ENCODE measurements around the gene FOXRED1.
"Not testable (repeated sequence)": the region's sequence is repeated elsewhere in the genome, so short reads cannot be mapped to it uniquely, and the experiment has no call there.

FOXRED1 gene

GRCh38 chr11:126268708-126269579, at the start of gene FOXRED1, which contains the start of gene SRPRA:
Gene FOXRED1, plus strand, starts transcription at chr11:126269154. Its CDS starts 53 bp downstream, at chr11:126269207.
Gene SRPRA, minus strand, starts transcription at chr11:126268895. Its CDS starts 91 bp downstream, at chr11:126268804.
- peak; percentile 93 for DNase-seq

DNA sequence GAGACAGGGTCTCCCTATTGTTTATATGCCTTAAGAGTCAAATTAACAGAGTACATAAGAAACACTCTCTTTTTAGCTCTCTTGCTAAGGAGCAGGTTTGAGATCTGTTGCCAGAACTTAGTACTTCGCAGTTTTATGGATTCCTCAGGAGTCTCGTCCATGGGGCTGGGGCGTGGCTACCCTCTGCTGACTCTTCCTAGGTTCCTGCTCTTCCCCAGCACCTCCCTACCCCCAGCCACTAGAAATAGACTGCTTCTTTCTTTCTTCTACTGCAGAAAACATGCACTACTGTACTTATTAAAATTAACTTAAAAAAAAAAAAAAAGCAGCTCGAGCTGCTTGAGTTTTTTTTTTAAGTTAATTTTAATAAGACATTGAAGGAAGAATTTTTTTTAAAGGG, 49.4 kb upstream of the FOXRED1 start:
- no peak for DNase-seq

DNA sequence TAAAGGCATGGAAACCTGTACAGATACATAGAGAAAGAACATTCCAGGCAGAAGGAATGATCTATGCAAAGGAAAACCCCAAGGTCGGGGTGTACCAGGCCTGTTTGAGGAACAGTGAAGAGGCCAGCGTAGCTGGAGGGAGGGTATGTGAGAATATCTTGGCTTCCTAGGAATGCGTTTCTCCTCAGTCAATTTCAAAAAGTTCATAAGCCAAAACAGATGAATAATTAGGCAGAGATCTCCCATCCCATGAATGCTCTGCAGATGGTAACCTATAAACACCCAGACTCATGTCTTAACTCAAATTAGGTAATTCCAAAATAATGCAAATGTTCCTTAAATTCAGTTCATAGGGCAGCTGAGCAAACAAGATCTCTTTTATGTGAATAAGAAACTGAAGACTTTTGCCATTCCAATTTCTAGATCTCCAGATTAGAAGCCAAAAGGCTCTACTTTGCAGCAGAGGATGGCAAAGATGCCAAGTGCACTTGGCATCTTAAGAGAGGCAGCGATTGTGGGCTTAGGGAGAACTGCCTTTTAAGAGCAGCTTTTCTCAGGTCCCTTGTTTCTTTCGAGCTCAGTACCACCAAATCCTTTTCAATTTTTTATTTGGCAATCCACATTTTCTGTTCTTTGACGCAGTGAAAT, 44.2 kb upstream of the FOXRED1 start:
- DNase-seq, result no peak

DNA sequence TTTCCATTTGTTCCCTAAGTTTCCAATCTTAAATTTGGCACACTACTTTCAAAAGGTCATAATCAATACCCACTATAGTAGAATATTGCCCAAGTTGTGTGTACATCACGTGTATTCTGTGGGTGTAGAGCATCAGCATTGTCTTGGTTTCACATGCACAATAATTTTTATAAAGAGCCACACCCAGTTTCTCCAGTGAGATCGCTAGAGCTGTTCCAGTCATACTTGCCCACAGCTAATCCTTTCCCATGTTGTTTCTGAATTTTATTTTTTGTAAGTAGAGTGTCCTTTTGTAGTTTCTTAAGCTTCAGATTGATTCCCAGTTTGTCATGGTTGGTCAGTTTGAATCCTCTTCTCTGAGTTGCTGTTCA, 43.7 kb upstream of the FOXRED1 start:
- no peak for DNase-seq

DNA sequence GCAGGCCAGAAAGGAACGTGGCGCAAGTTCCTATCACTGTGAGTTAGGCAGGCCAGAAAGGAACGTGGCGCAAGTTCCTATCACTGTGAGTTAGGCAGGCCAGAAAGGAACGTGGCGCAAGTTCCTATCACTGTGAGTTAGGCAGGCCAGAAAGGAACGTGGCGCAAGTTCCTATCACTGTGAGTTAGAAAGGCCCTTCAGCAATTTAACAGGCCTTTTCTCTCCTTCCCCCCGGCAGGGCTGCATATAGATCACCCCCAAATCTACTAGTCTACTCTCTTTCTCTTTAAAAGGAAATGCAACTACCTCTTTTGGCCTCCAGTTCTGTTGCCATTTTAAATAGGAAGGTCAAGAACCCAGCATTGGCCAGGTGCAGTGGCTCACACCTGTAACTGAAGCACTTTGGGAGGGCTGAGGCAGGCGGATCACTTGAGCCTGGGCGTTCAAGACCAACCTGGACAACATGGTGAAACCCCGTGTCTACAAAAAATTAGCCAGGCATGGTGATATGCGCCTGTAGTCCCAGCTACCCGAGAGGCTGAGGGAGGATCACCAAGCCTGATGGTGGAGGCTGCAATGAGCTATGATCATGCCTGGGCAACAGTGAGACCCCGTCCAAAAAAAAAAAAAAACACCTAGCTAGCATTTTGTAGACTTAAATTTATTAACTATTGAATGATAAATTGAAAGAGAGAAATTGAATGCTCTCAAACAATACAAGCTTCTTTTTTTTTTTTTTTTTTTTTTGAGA, 42.4 kb upstream of the FOXRED1 start:
- DNase-seq, result no peak

- DNase-seq, result no peak
These were observed 39.0 kb upstream of the FOXRED1 start for GRCh38 chr11:126229858-126230540.

DNA sequence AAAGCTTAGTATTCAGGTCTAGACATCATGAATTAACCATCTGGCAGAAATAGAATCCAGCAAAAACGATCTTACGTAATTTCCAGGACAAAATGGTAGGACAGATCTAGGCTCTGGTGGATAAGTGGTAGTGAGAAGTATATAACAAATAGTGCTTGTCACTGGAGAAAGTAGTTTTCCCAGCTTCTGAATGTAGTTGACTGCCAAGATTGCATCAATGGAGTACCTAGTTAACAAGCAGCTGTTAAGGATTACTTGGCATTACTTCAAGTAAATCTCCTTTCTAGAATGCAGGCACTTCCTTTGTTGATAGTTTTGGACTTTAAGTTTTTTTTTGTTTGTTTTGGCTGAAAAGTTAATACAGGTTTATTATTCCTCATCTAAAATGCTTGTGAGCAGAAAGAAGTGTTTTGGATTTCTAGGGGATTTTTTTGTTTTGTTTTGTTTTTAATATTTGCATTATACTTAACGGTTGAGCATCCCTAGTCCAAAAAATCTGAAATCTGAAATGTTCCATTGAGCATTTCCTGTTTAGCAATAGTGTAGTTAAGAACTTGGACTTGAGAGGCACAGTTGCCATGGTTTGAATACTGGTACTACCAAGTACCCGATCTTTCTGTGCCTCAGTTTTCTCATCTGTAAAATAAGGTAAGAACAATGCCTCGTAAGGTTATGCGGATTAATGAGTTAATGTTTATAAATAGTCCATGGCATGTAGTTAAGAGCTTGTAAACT, 37.1 kb upstream of the FOXRED1 start:
- no peak for DNase-seq

DNA sequence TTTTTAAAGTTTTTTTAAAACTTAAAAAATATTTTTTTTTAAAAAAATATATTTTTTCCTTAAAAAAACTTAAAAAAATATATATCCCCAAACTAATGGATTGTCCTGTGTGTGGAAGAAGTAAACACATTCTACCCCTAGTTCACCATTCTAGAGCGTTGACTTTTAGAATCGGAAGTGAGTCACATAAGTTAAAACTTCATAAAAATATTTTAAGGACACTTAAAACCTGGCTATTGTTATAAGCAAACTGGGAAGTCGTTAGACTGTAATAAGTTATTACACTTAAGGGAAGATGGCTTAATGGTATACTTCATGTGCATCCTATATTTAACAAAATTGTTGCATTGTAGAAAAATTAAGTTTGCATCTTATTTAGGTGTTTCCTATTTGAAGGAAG, 36.3 kb upstream of the FOXRED1 start:
- no peak for DNase-seq

DNA sequence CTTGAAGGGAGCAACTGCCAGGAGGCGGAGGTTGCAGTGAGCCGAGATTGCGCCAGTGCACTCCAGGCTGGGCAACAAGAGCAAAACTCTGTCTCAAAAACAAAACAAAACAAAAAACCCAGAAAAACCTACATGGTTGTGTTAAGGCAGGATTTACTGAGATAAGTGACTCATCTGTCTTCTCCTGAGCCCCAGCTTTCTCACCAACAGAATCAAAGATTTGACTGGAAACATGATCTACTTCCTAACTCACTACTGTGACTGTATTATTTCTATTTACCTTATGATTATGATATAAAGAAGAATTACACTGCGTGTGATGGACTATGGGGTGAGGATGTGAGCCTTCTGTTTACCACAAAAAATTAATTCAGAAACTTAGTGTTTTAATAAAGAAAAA, 35.6 kb upstream of the FOXRED1 start:
- DNase-seq, result no peak

DNA sequence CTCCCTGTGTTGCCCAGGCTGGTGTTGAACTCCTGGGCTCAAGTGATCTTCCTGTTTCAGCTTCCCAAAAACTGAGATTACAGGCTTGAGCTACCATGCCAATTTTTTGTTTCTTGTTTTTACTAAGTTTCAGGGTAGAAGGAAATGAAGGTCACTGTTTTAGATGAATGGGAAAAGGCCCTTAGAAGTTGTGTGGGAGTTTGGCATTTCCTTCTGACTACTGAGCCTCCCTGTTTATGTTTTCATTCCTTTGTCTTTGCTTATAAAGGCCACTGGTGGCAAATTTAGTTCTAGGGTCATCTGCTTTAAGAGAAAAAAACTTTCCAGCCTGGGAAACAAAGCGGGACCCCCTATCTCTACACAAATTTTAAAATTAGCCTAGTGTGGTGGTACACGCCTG, 22.3 kb upstream of the FOXRED1 start:
- DNase-seq, result no peak

DNA sequence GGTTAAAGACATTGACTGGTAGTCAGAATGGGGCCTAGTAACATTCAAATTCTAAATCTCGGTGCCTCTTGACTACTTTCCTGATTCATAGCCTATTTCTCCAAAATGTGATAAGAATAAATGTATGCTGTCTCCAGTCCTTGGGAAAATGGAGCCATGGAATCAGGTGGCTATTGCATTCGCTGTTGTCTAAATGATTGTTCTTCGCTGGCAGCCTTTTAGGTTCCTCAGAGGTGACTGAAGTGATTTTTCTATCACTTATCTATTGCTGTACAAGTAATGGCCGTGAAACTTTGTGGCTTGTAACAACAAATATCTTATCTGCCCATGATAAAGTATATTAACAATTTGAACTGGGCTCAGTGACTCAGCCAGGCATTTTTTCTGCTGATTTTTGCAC, 15.7 kb upstream of the FOXRED1 start:
- no peak for DNase-seq

DNA sequence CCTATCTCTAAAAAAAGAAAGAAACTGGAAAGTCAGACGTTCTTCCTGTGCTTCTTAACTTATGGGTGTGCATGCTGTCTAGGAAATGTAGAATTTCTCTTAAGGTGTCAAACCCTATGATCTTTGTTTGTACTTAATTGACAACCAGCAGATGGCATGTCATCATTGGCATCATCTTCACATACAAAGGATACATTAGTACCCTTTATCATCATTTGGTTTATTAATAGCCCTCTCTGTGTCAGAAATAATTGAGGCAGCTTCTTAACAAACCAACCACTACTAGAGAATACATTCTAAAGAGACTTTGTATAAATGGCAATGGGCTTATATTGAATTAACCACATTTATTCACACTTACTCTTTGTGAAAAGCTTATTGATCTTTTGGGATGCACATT, 14.1 kb upstream of the FOXRED1 start:
- no peak for DNase-seq

GRCh38 chr11:126255507-126255906, 13.4 kb upstream of the FOXRED1 start:
- DNase-seq, result not testable (repeated sequence)

GRCh38 chr11:126256216-126256615, 12.7 kb upstream of the FOXRED1 start:
- no peak for DNase-seq

DNA sequence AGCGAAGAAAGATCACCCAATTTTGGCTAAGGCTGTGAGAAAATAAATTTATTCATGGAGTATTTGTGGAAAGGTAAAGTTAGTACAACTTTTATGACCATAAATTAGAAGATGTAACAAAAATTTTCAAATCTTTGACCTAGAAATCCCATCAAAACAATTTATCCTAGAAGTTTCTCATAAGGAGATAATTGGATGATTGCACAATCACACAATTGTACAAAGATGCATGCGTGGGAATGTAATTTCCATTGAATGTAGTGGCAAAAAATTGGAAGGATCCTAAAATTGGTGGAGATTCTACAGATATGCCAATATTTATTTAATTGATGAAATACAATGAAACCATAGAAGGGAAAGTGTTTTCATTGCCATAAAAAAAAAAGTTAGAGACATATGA, 11.8 kb upstream of the FOXRED1 start:
- no peak for DNase-seq

GRCh38 chr11:126257764-126258163, 11.2 kb upstream of the FOXRED1 start:
- no peak for DNase-seq

- DNase-seq, result no peak
These were observed 6.7 kb upstream of the FOXRED1 start for GRCh38 chr11:126262216-126262615.

DNA sequence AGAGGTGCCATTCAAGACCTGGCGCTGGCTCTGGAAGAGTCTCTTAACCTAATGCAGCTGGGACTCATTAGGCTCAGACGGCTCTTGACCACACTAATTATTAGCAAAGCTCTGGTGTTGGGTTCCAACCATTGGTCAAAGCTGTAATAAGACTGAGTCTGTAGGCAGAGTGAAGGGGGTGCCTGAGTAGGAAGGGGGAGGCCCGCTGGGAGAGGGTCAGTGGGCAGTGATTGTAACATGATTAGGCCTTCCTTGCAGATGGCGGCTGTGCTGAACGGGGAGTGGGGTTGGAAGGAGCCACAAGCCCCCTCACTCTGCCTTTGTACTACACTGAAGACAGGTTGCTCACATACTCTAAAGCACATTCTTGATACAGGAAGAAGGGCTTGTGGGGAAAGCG, 5.5 kb upstream of the FOXRED1 start:
- DNase-seq, result no peak

GRCh38 chr11:126265811-126266210, 3.1 kb upstream of the FOXRED1 start:
- no peak for DNase-seq

GRCh38 chr11:126267650-126268049, 1.3 kb upstream of the FOXRED1 start:
- DNase-seq, result no peak

DNA sequence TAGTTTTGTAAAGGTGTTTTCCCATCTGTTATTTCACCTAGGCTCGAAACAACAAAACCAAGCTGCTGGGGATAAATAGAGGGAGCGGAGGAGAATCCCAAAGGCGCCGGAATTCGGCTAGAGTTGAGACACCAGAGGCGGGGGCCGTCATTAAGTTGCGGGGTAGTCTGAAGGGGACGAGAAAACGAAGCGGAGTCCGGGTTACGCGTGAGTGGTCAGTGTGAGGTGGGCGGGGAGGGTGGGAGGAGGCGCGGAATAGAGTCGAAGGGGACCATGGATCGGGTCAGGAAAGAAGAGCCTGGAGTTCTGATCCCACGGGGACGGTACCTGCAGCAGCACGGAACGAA, 620 bp upstream of the FOXRED1 start:
- no peak for DNase-seq

DNA sequence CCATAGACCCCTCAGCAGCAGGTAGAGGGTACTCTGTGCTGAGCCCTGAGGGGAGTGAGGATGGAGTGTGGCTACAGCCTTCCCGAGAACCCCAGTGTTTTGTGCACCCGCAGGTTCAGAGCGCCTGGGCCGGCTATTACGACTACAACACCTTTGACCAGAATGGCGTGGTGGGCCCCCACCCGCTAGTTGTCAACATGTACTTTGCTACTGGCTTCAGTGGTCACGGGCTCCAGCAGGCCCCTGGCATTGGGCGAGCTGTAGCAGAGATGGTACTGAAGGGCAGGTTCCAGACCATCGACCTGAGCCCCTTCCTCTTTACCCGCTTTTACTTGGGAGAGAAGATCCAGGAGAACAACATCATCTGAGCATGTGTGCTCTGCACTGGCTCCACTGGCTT, 8.4 kb downstream of the FOXRED1 start:
- no peak for DNase-seq

GRCh38 chr11:126277780-126278179, 8.8 kb downstream of the FOXRED1 start:
- DNase-seq, result no peak

Data from NCI-H1417 treated with DMSO at 0.1 percent for 48 hours (cell line).